CD4-positive, CD25-positive, alpha-beta regulatory T cell (primary cell): ENCODE measurements around the gene NKAPD1. TPM values are rescaled to one million over a fixed set of nuclear protein-coding genes. Genes with fewer than 3 reads are reported as not detected.

Experiments
- ATAC-seq, 2 donors: fragments of 150-1000 bp; cut with Tn5 transposase; one replicate each; pipeline ENCODE4 v1.10.0; 2021; ENCODE audit warnings: low read depth in 2 of 2, moderate number of reproducible peaks in 2 of 2, moderate library complexity in 1 of 2
- DNase-seq, 3 donors: peaks; one replicate each; pipeline versions ENCODE4 v3.0.0 to v3.0.0-alpha.2; 2012 to 2022; ENCODE audit warnings: mixed read lengths in 1 of 3
- H3K27ac ChIP-seq: one replicate; pipeline ENCODE4 v1.7.0; 2013; ENCODE audit warnings: mild to moderate bottlenecking, low read length; ENCODE audit not compliant: insufficient read depth, poor library complexity, severe bottlenecking
- H3K27me3 ChIP-seq: one replicate; pipeline ENCODE4 v1.7.0; 2013; ENCODE audit warnings: low read length; ENCODE audit not compliant: control insufficient read depth, insufficient read depth
- H3K36me3 ChIP-seq: one replicate; pipeline ENCODE4 v1.7.0; 2013; ENCODE audit warnings: mild to moderate bottlenecking, low read length, moderate library complexity; ENCODE audit not compliant: control insufficient read depth, insufficient read depth
- H3K4me1 ChIP-seq: 2 replicates; pipeline ENCODE4 v1.7.0; 2013; ENCODE audit warnings: mild to moderate bottlenecking, low read length; ENCODE audit not compliant: insufficient read depth, control insufficient read depth, poor library complexity, severe bottlenecking
- H3K4me3 ChIP-seq: one replicate; pipeline ENCODE4 v1.7.0; 2013; ENCODE audit warnings: low read depth, mild to moderate bottlenecking, low read length, moderate library complexity
- H3K9me3 ChIP-seq, 2 experiments: 1 replicate in 1 of 2; 2 replicates in 1 of 2; pipeline ENCODE4 v1.7.0; 2013; ENCODE audit warnings: low read length in 2 of 2, mild to moderate bottlenecking in 1 of 2, moderate library complexity in 1 of 2; ENCODE audit not compliant: control insufficient read depth in 2 of 2
- H3K27ac Mint-ChIP-seq, 3 donors: one replicate each; pipeline ENCODE4 v1.8.0; 2020 to 2022; ENCODE audit warnings: mild to moderate bottlenecking in 3 of 3, mixed read lengths in 3 of 3, moderate library complexity in 2 of 3
- H3K27me3 Mint-ChIP-seq: one replicate; pipeline ENCODE4 v1.8.0; 2022; ENCODE audit warnings: mild to moderate bottlenecking, mixed read lengths
- H3K36me3 Mint-ChIP-seq: one replicate; pipeline ENCODE4 v1.8.0; 2020; ENCODE audit warnings: mixed read lengths
- H3K4me1 Mint-ChIP-seq, 4 donors: one replicate each; pipeline ENCODE4 v1.8.0; 2020 to 2022; ENCODE audit warnings: mixed read lengths in 4 of 4, mild to moderate bottlenecking in 1 of 4
- H3K4me3 Mint-ChIP-seq, 4 donors: one replicate each; pipeline ENCODE4 v1.8.0; 2020 to 2022; ENCODE audit warnings: mild to moderate bottlenecking in 4 of 4, mixed read lengths in 4 of 4, moderate library complexity in 3 of 4
- H3K9me3 Mint-ChIP-seq, 7 donors: one replicate each; pipeline ENCODE4 v1.8.0; 2020 to 2022; ENCODE audit warnings: mixed read lengths in 7 of 7, mild to moderate bottlenecking in 3 of 7, moderate library complexity in 2 of 7
- polyA plus RNA-seq, 4 donors: library from polyadenylated mRNA; unstranded; fragments of 300-500 nt; fragmentation: Illumina TruSeq; gene quantifications; one replicate each; pipeline ENCODE4 v1.2.3, GENCODE V29; 2021
- total RNA-seq: library from RNA; stranded (reverse); gene quantifications from one replicate; pipeline ENCODE4 v1.2.3, GENCODE V29; 2022

The NKAPD1 gene
- total and polyA plus RNA-seq, 5 donors from 2014 or later = 11.0 to 13.1 (median 11.3) TPM

GRCh38 chr11:112057170-112057569 is 16.9 kb upstream of the NKAPD1 start:
- no peaks in the 10 kb centered on the region for H3K4me1 ChIP-seq
- no peaks in the 10 kb centered on the region for H3K27me3 Mint-ChIP-seq
- H3K4me1 Mint-ChIP-seq = peaks cover 4 to 7% (median 5%) of the 10 kb centered on the region in 4 donors
- no peak overlapping the region for H3K4me3 ChIP-seq
- H3K9me3 Mint-ChIP-seq = no peaks in the 10 kb centered on the region
- no peak overlapping the region for H3K27ac ChIP-seq
- H3K27me3 ChIP-seq = no peaks in the 10 kb centered on the region
- H3K36me3 Mint-ChIP-seq = peaks cover 34% of the 10 kb centered on the region
- peaks cover 35% of the 10 kb centered on the region for H3K36me3 ChIP-seq
- ATAC-seq (no peak), DNase-seq (peak in 1 of 3 donors; percentile 14)
- H3K4me3 Mint-ChIP-seq = no peak overlapping the region
- H3K9me3 ChIP-seq = no peaks in the 10 kb centered on the region
- H3K27ac Mint-ChIP-seq = peak overlapping the region in 2 of 3 donors; percentile 47 to 69

GRCh38 chr11:112058103-112058502 is 16.0 kb upstream of the NKAPD1 start:
- no peaks in the 10 kb centered on the region for H3K27me3 Mint-ChIP-seq
- peaks cover 35% of the 10 kb centered on the region for H3K36me3 ChIP-seq

GRCh38 chr11:112062923-112063322 is 11.2 kb upstream of the NKAPD1 start:
- H3K36me3 ChIP-seq = peaks cover 29% of the 10 kb centered on the region
- Mint-ChIP-seq H3K27ac (peak overlapping the region in 1 of 3 donors; percentile 26), H3K36me3 (peaks cover 18% of the 10 kb centered on the region), H3K4me1 (peaks cover 0 to 2% (median 0%) of the 10 kb centered on the region in 4 donors), H3K27me3 (peaks cover 4% of the 10 kb centered on the region), H3K9me3 (no peaks in the 10 kb centered on the region), H3K4me3 (no peak overlapping the region)
- no peaks in the 10 kb centered on the region for H3K27me3 ChIP-seq
- H3K4me1 ChIP-seq = no peaks in the 10 kb centered on the region
- ATAC-seq = no peak
- no peak overlapping the region for H3K27ac ChIP-seq
- no peak for DNase-seq
- no peak overlapping the region for H3K4me3 ChIP-seq
- no peaks in the 10 kb centered on the region for H3K9me3 ChIP-seq

More at GRCh38 chr11:112058103-112058502, 16.0 kb upstream of the NKAPD1 start:
- Histone ChIP-seq H3K27ac (no peak overlapping the region), H3K27me3 (no peaks in the 10 kb centered on the region), H3K4me3 (no peak overlapping the region), H3K9me3 (no peaks in the 10 kb centered on the region), H3K4me1 (no peaks in the 10 kb centered on the region)
- ATAC-seq = no peak
- Mint-ChIP-seq H3K4me1 (peaks cover 4 to 7% (median 5%) of the 10 kb centered on the region in 4 donors), H3K9me3 (no peaks in the 10 kb centered on the region), H3K36me3 (peaks cover 34% of the 10 kb centered on the region), H3K4me3 (no peak overlapping the region), H3K27ac (no peak overlapping the region)
- DNase-seq = no peak

- no peak overlapping the region for H3K27ac ChIP-seq
- Mint-ChIP-seq H3K36me3 (peaks cover 42% of the 10 kb centered on the region), H3K4me1 (peaks cover 17 to 33% (median 29%) of the 10 kb centered on the region in 4 donors), H3K27ac (peak overlapping the region in 1 of 3 donors; percentile 33), H3K27me3 (no peaks in the 10 kb centered on the region), H3K4me3 (peak overlapping the region in 2 of 4 donors; percentile 27 to 72), H3K9me3 (peaks cover 0 to 2% (median 0%) of the 10 kb centered on the region in 7 donors)
- H3K27me3 ChIP-seq = no peaks in the 10 kb centered on the region
- no peak for ATAC-seq
- H3K4me3 ChIP-seq = no peak overlapping the region
- DNase-seq = no peak
- H3K36me3 ChIP-seq = peaks cover 51% of the 10 kb centered on the region
- H3K4me1 ChIP-seq = peaks cover 22% of the 10 kb centered on the region
- no peaks in the 10 kb centered on the region for H3K9me3 ChIP-seq
Observed at GRCh38 chr11:112082729-112083128, 8.6 kb downstream of the NKAPD1 start.

- Histone ChIP-seq H3K36me3 (peaks cover 50% of the 10 kb centered on the region), H3K4me1 (peaks cover 36% of the 10 kb centered on the region), H3K27ac (peak overlapping the region; percentile 80), H3K4me3 (peak overlapping the region; percentile 99), H3K9me3 (no peaks in the 10 kb centered on the region), H3K27me3 (no peaks in the 10 kb centered on the region)
- H3K9me3 Mint-ChIP-seq = peaks cover 0 to 5% (median 0%) of the 10 kb centered on the region in 7 donors
- peaks cover 51% of the 10 kb centered on the region for H3K36me3 Mint-ChIP-seq
- DNase-seq (peak in 1 of 3 donors; percentile 64), ATAC-seq (peak; percentile 13 to 19)
- no peaks in the 10 kb centered on the region for H3K27me3 Mint-ChIP-seq
- peak overlapping the region; percentile 96 to 99 (median 98) for H3K4me3 Mint-ChIP-seq
- peak overlapping the region; percentile 97 to 99 (median 98) for H3K27ac Mint-ChIP-seq
- H3K4me1 Mint-ChIP-seq = peaks cover 32 to 61% (median 49%) of the 10 kb centered on the region in 4 donors
Observed at GRCh38 chr11:112085822-112086421, 11.8 kb downstream of the NKAPD1 start.

GRCh38 chr11:112086422-112087191 is 12.5 kb downstream of the NKAPD1 start, which contains the start of the genes SDHD and TIMM8B:
SDHD (plus strand) TSS chr11:112086873; CDS start chr11:112086908, 35 bp downstream.
TIMM8B (minus strand) TSS chr11:112086756; CDS start chr11:112086723, 33 bp downstream.
- DNase-seq (peak; percentile 96 to 97 (median 97)), ATAC-seq (peak; percentile 88 to 90)
- H3K36me3 Mint-ChIP-seq = peaks cover 56% of the 10 kb centered on the region
- H3K27ac Mint-ChIP-seq = peak within 1 kb of the TSS; percentile 97 to 99 (median 98)
- peaks cover 32 to 66% (median 53%) of the 10 kb centered on the region in 4 donors for H3K4me1 Mint-ChIP-seq
- Histone ChIP-seq H3K27me3 (no peaks in the 10 kb centered on the region), H3K4me3 (peak within 1 kb of the TSS; percentile 99), H3K9me3 (no peaks in the 10 kb centered on the region), H3K36me3 (peaks cover 57% of the 10 kb centered on the region), H3K4me1 (peaks cover 36% of the 10 kb centered on the region), H3K27ac (peak within 1 kb of the TSS; percentile 80)
- peaks cover 0 to 5% (median 0%) of the 10 kb centered on the region in 7 donors for H3K9me3 Mint-ChIP-seq
- no peaks in the 10 kb centered on the region for H3K27me3 Mint-ChIP-seq
- peak within 1 kb of the TSS; percentile 96 to 99 (median 98) for H3K4me3 Mint-ChIP-seq

GRCh38 chr11:112087212-112087611 is 13.1 kb downstream of the NKAPD1 start:
- Histone ChIP-seq H3K36me3 (peaks cover 63% of the 10 kb centered on the region), H3K9me3 (no peaks in the 10 kb centered on the region)
- peak overlapping the region; percentile 97 to 99 (median 98) for H3K27ac Mint-ChIP-seq

More at GRCh38 chr11:112087212-112087611, 13.1 kb downstream of the NKAPD1 start:
- peak overlapping the region; percentile 99 for H3K4me3 ChIP-seq
- Mint-ChIP-seq H3K36me3 (peaks cover 58% of the 10 kb centered on the region), H3K9me3 (peaks cover 0 to 5% (median 0%) of the 10 kb centered on the region in 7 donors), H3K4me1 (peaks cover 32 to 69% (median 52%) of the 10 kb centered on the region in 4 donors), H3K4me3 (peak overlapping the region; percentile 96 to 99 (median 98)), H3K27me3 (no peaks in the 10 kb centered on the region)
- H3K27ac ChIP-seq = peak overlapping the region; percentile 80
- DNase-seq (peak in 1 of 3 donors; percentile 3), ATAC-seq (no peak)
- no peaks in the 10 kb centered on the region for H3K27me3 ChIP-seq
- peaks cover 36% of the 10 kb centered on the region for H3K4me1 ChIP-seq
